Right renal cortex interstitium (tissue), 3 donors: ENCODE measurements around the gene KRTAP13-3. TPM values are rescaled to one million over a fixed set of nuclear protein-coding genes. Genes with fewer than 3 reads are reported as not detected.

Experiments
- polyA plus RNA-seq, 3 donors: library from polyadenylated mRNA; unstranded; fragments of 120-200 nt; gene quantifications; one replicate each; pipeline ENCODE4 v1.2.1, GENCODE V29; 2013; ENCODE audit not compliant: insufficient read length in 3 of 3

KRTAP13-3 gene
- polyA plus RNA-seq, 3 donors: not detected

Other genes with a start within 250 kb of the KRTAP13-3 start
- 10 to 100 TPM; 68.9 to 77.4 (median 75.7) TPM for gene CLDN8, start 209.8 kb downstream of the KRTAP13-3 start, polyA plus RNA-seq
- not detected for gene KRTAP24-1, start 143.0 kb downstream of the KRTAP13-3 start, polyA plus RNA-seq
- gene KRTAP25-1, start 136.4 kb downstream of the KRTAP13-3 start, polyA plus RNA-seq: not detected
- gene KRTAP26-1, start 105.6 kb downstream of the KRTAP13-3 start, polyA plus RNA-seq: not detected
- not detected for gene KRTAP27-1, start 88.2 kb downstream of the KRTAP13-3 start, polyA plus RNA-seq
- not detected for gene KRTAP23-1, start 77.3 kb downstream of the KRTAP13-3 start, polyA plus RNA-seq
- gene KRTAP13-2, start 53.7 kb downstream of the KRTAP13-3 start, polyA plus RNA-seq: not detected
- gene KRTAP13-1, start 29.9 kb downstream of the KRTAP13-3 start, polyA plus RNA-seq: not detected
- not detected for gene KRTAP13-4, start 4.3 kb upstream of the KRTAP13-3 start, polyA plus RNA-seq
- gene KRTAP15-1, start 14.3 kb upstream of the KRTAP13-3 start, polyA plus RNA-seq: not detected
- gene KRTAP19-1, start 54.4 kb upstream of the KRTAP13-3 start, polyA plus RNA-seq: not detected
- gene KRTAP19-2, start 61.5 kb upstream of the KRTAP13-3 start, polyA plus RNA-seq: not detected
- not detected for gene KRTAP19-3, start 66.1 kb upstream of the KRTAP13-3 start, polyA plus RNA-seq
- not detected for gene KRTAP19-4, start 71.2 kb upstream of the KRTAP13-3 start, polyA plus RNA-seq
- gene KRTAP19-5, start 76.2 kb upstream of the KRTAP13-3 start, polyA plus RNA-seq: not detected
- gene KRTAP19-6, start 115.9 kb upstream of the KRTAP13-3 start, polyA plus RNA-seq: not detected
- gene KRTAP19-7, start 135.4 kb upstream of the KRTAP13-3 start, polyA plus RNA-seq: not detected
- gene KRTAP22-2, start 164.5 kb upstream of the KRTAP13-3 start, polyA plus RNA-seq: not detected
- not detected for gene KRTAP6-3, start 166.5 kb upstream of the KRTAP13-3 start, polyA plus RNA-seq
- gene KRTAP6-2, start 173.0 kb upstream of the KRTAP13-3 start, polyA plus RNA-seq: not detected
- not detected for gene KRTAP22-1, start 175.2 kb upstream of the KRTAP13-3 start, polyA plus RNA-seq
- not detected for gene KRTAP6-1, start 188.0 kb upstream of the KRTAP13-3 start, polyA plus RNA-seq
- not detected for gene KRTAP20-1, start 190.5 kb upstream of the KRTAP13-3 start, polyA plus RNA-seq
- not detected for gene KRTAP20-4, start 194.7 kb upstream of the KRTAP13-3 start, polyA plus RNA-seq
- not detected for gene KRTAP20-2, start 209.3 kb upstream of the KRTAP13-3 start, polyA plus RNA-seq
- not detected for gene KRTAP20-3, start 216.9 kb upstream of the KRTAP13-3 start, polyA plus RNA-seq